ENCODE results near the gene LARGE1.
A peak's percentile ranks its signal among the peaks of the same experiment; 100 is the strongest.

LARGE1 gene

DNA sequence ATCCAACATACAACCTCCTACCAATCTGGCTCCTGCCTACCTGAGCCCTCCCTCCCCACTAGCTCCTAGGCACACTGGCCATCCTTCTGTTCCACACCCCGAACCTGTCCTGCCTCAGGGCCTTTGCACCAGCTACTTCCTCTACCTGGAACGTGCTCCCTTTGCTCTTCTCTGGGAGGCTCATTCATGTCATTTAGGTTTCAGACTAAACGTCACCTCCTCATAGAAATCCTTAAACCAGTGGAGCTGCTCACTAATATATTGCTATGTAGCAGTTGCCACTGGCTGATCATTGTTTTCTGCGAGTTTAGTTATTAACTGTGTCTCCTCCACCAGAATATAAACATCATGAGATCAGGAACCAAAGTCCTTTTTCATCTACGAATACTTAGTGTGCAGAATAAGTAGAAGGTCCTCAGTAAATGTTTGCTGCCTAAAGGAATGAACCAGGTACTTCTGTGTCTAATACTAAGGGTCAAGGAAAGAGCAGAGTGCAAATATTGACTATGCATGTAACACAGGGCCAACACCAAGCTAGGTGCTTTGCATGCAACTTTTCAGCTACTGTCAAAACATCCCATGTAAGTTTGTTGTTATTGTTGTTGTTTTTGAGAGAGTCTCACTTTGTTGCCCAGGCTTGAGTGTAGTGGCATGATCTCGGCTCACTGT is 584.5 kb downstream of the LARGE1 start:
- DNase-seq, result no peak

- DNase-seq, result no peak
Measured at GRCh38 chr22:33332538-33332937, 587.7 kb downstream of the LARGE1 start.

GRCh38 chr22:33331017-33331416 is 589.3 kb downstream of the LARGE1 start:
- no peak for DNase-seq

- no peak for DNase-seq
Measured at GRCh38 chr22:33330534-33330933, 589.7 kb downstream of the LARGE1 start.

DNA sequence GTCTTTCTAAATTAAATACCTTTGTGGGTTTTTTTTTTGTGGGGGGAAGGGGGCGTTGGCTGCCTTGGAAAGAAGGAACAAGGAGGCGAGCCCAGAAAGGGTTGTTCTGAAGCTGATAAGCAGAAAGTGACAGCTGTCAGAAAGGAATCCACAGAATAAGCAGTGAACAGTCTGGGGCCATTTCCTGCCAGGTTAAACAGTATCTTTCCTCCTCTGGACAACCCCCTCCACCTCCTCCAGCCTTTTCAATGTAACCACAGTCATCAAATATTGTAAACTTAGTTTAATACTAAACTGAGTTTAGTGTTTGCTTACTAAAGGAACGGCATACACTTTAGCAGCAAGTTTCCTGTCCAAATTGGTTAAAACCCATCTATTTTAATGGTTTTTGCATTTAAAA is 590.9 kb downstream of the LARGE1 start:
- no peak for DNase-seq

DNA sequence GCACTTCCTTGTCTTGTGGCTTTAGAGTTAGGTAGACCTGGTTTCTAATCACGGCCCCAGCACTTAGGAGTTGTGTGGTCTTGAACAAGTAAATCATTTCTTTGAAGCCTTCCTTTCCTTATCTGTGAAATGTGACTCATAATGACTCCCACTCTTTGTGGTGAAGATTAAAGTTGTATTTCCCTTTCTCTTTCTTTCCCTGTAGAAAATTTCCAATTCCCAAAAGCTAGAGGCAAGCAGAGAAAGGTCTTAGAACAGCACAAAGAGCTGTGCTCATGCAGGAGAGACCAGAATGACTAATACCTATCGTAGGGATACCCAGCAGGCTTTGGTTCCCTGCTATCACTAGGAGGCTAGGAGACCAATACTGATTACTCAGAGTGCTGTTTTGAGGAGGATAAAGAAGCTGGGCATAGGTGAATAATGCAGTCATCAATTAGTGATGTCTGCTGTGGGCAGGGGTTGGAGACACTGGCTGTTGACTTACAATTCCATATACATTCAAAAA is 591.4 kb downstream of the LARGE1 start:
- DNase-seq, result no peak

DNA sequence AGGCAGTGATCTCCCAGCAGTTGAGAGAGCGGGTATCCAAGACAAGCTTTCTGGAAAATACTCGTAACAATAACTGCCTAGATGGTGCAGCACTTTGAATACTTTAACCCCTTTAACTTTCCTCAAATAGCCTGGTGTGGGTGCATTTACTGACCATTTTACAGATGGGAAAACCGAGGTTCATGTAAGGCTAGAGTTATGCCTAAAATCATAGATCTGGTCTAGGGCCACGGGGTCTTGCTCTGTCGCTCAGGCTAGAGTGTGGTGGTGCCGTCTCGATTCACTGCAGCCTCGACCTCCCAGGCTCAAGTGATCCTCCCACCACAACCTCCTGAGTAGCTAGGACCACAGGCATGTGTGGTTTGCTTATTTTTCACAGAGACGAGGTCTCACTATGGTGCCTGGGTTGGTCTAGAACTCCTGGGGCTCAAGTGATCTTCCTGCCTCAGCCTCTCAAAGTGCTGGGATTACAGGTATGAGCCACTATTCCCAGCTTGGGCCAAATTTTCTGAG is 592.9 kb downstream of the LARGE1 start:
- no peak for DNase-seq

DNA sequence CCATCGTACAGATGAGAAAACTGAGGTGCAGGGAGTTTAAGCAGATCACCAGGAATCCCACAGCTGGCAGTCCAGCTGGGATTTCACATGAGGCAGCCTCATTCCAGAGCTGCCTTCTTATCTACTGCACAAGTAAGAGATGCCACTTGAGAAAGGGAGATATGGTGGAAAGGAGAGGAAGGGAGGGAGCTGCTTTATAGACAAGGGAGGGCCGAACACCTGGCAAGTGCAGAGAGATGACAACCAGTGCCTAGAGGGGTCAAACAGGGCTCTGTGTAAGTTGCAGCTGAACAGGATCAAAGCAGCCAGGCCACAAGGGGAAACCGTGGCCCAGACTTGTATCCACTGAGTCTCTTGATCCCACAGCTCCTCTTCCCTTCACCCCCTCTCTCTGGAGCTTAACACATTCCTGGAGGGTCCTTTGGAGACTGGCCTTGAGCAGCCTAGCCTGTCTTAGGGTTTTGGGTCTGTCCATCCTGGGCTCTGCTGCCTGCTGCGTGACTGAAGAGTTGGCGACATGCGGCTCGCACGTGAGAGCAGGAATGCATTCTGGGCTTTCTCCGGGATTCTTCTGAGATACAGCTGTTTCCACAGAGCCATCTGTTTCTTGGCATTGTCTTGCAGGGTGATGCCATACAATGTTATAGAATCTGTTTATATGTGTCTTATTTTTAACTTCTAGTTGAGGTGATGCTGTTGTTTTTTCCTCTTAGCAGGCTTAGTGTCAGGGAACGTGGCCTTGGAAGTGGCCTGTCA is 593.6 kb downstream of the LARGE1 start:
- no peak for DNase-seq

DNA sequence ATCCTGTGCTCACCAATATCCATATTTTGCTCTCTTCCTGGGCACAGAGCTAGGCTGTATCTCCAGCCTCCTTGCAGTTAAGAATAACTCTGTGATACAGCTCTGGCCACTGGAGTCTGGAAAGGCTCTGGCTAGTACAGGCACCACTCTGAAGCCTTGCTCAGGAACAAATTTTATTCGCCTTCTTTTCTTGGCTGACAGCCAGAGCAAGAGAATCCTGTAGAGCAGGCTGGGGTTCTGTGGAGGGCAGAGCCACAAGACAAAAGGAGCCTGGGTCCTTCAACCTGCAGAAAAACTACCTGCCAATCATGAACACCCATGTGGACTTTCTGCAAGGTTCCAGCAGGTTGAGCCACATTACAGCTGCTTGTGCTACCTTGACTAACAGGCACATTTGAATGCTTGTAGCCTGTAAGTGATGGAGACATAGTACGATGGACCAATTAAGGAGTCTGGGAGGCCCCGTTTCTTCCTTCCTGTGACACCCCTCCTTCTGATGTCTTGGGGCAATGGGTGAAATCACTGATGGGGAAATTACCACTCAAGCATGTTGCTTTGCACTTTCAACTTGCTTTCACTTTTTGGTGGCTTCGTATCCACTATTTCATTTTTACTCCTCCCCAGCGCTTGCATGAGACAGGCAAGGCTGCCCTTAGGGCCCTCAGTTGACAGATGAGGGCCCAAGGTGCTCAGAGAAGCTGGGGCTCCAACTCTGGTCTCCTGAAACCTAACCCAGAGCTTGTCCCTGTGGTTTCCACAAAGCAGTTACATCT is 594.9 kb downstream of the LARGE1 start:
- DNase-seq, result no peak

DNA sequence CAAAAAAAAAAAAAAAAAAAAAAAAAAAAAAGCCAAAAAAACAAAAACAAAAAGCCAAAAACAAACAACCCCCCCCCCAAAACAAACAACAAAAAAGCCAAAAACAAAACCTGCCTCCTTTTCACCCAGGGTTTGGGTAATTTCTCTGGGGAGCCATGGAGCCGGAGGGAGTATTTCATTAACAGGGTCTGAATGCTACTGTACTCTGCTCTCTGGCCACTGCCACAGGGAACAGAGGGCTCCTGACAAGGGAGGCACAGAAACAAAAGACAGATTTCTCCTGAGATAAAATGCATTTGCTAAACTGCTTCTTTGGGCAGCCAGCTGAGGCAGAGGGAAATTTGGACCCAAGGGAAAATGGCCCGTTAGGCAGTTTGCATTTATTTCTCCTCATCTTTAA is 596.0 kb downstream of the LARGE1 start:
- DNase-seq, result no peak

GRCh38 chr22:33321466-33321865 is 598.8 kb downstream of the LARGE1 start:
- DNase-seq, result no peak

DNA sequence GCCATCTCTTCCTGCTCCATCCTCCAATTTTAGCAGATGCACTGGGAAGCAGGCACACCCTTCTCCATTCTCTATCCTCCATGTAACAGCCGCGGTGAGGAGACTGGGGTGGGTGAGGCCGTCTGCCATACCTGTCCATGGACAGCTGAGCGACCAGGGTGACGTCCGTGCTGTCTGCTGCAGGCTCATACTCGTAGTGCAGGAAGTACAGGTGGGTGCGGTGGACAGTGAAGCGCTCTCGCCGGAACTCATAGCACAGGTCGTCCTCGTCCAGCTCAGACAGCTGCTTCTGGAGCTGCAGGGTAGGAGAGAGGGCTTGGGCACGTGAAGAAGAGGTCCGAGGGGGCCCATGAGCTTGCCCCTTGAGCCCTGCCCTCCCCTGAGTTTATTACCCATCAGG is 604.3 kb downstream of the LARGE1 start:
- no peak for DNase-seq

- no peak for DNase-seq
Measured at GRCh38 chr22:33315117-33315516, 605.2 kb downstream of the LARGE1 start.

GRCh38 chr22:33314316-33314715 is 606.0 kb downstream of the LARGE1 start:
- DNase-seq, result no peak

GRCh38 chr22:33303099-33303498 is 617.2 kb downstream of the LARGE1 start:
- DNase-seq, result no peak

GRCh38 chr22:33302549-33302948 is 617.7 kb downstream of the LARGE1 start:
- no peak for DNase-seq

- peak; percentile 68 for DNase-seq
Measured at GRCh38 chr22:33302049-33302545, 618.2 kb downstream of the LARGE1 start.

- DNase-seq, result no peak
Measured at GRCh38 chr22:33300165-33300564, 620.1 kb downstream of the LARGE1 start.

- DNase-seq, result no peak
Measured at GRCh38 chr22:33299245-33299956, 620.9 kb downstream of the LARGE1 start.

DNA sequence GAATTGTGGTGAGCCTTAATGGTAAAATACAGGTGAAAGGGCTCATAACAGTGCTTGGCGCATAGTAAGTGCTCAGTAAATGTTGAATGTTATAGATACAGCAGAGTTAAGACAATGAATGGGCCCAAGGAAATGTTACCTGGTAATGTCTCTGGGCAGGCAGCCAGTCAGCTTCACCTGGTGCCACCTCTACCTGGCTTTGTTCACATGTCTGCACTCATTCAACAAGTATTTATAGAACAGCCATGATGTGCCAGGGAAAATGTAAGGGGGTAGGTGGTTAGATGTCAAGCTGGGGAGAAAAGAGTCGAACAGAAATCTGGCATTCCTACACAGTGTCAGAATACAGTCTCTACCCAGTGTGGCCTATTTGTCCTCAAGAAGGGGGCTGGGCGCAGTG is 623.3 kb downstream of the LARGE1 start:
- no peak for DNase-seq

- DNase-seq, result no peak
Measured at GRCh38 chr22:33288078-33288477, 632.2 kb downstream of the LARGE1 start.

DNA sequence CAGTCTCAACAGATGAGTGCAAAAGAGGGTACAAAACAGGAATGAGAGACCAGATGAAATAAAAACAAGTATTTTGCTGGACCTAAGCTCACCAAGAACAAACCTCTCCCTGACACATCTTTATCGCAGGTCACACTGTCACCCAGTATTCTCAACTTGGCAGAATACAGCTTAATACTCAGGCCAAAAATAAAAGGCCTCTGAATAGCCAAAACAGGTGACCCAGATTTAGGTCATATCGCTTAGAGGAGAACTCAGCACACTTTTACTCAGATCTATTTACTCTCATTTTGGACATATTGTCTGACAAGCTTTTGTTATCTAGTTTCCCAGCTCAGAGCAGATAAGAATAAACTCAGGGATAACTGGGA is 645.2 kb downstream of the LARGE1 start:
- no peak for DNase-seq

Data from NCI-H1436 (cell line).